GM12873 (cell line): ENCODE results near the gene PDZRN3.

Experiments used
- CTCF ChIP-seq: IDR thresholded peaks from 2 replicates; pipeline ENCODE4 v1.5.1; 2012; ENCODE audit warnings: low read depth, mild to moderate bottlenecking, moderate library complexity, low read length, control low read depth; ENCODE audit not compliant: insufficient read depth; ENCODE audit errors: missing control alignments

PDZRN3 gene

GRCh38 chr3:73536336-73536895 is 88.3 kb downstream of the PDZRN3 start:
- TF ChIP-seq CTCF = no peak

- no peak for TF ChIP-seq CTCF
Observed at GRCh38 chr3:73535931-73536330, 88.8 kb downstream of the PDZRN3 start.

- TF ChIP-seq CTCF = no peak
Observed at GRCh38 chr3:73535137-73535536, 89.6 kb downstream of the PDZRN3 start.

GRCh38 chr3:73530022-73530396 is 94.7 kb downstream of the PDZRN3 start:
- TF ChIP-seq CTCF = no peak

GRCh38 chr3:73529308-73530021 is 95.3 kb downstream of the PDZRN3 start:
- no peak for TF ChIP-seq CTCF

- TF ChIP-seq CTCF = no peak
Observed at GRCh38 chr3:73525591-73525990, 99.2 kb downstream of the PDZRN3 start.

GRCh38 chr3:73523661-73524060 is 101.1 kb downstream of the PDZRN3 start:
- TF ChIP-seq CTCF = no peak
